ENCODE measurements around the gene BCORL1.

Gene BCORL1

DNA sequence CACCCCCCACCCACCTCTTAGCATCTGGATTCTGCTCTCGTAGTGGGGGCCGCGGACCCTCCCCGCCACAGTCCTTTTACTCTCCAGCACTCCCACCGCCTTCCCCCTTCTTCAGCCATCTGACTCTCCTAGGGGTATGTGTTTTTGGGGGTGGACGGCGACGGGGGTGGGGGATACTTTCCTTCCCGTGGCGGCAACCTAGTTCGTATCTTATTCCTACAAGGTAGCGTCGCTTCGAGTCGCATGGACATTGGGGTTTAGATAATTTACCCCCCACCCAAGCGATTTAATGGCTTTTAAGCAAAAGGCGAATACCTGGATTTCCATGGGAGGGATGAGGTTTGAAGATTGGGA, 1.3 kb upstream of the BCORL1 start:
- no peaks in the 10 kb centered on the region; the same call in 1 of the 2 replicates for H4K20me1 ChIP-seq (ENCODE audit: insufficient read depth, low read length)
- H3K79me2 ChIP-seq (ENCODE audit: insufficient read depth, low read length) = peaks cover 10% of the 10 kb centered on the region
- no peaks in the 10 kb centered on the region for H3K9me3 ChIP-seq (ENCODE audit: insufficient read depth, low read length, severe bottlenecking)
- 0 out of 2 replicates have a peak overlapping the region, but pooled peaks have one; percentile 26 for H3K9ac ChIP-seq (ENCODE audit: low read depth, low read length)
- peaks cover 26% of the 10 kb centered on the region for H3K4me1 ChIP-seq (ENCODE audit: insufficient read depth, low read length)
- no peak overlapping the region; the same call in 1 of the 2 replicates for H3K4me2 ChIP-seq (ENCODE audit: insufficient read depth, low read length)
- no peak overlapping the region for H3K27ac ChIP-seq (ENCODE audit: low read length)
- H2AFZ ChIP-seq (ENCODE audit: low read depth, low read length) = peak overlapping the region; percentile 9; the same call in 1 of the 2 replicates
- peak; percentile 90 for TF ChIP-seq EZH2 (IDR thresholded peaks at IDR 0.05; ENCODE audit: borderline replicate concordance, low read depth, low read length, severe bottlenecking)
- TF ChIP-seq, protein P1, sequence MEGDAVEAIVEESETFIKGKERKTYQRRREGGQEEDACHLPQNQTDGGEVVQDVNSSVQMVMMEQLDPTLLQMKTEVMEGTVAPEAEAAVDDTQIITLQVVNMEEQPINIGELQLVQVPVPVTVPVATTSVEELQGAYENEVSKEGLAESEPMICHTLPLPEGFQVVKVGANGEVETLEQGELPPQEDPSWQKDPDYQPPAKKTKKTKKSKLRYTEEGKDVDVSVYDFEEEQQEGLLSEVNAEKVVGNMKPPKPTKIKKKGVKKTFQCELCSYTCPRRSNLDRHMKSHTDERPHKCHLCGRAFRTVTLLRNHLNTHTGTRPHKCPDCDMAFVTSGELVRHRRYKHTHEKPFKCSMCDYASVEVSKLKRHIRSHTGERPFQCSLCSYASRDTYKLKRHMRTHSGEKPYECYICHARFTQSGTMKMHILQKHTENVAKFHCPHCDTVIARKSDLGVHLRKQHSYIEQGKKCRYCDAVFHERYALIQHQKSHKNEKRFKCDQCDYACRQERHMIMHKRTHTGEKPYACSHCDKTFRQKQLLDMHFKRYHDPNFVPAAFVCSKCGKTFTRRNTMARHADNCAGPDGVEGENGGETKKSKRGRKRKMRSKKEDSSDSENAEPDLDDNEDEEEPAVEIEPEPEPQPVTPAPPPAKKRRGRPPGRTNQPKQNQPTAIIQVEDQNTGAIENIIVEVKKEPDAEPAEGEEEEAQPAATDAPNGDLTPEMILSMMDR (IDR thresholded peaks at IDR 0.05; ENCODE audit: borderline replicate concordance, extremely low read depth, low read length, poor library complexity, severe bottlenecking) = no peak
- peaks cover 14% of the 10 kb centered on the region for H3K27me3 ChIP-seq (ENCODE audit: insufficient read depth, low read length, poor library complexity)
- DNase-seq = no peak
- ATAC-seq (ENCODE audit: insufficient read depth, low read depth) = no peak
- peak overlapping the region in 1 of 2 experiments; percentile 60; a peak in 1 of 4 replicates for H3K4me3 ChIP-seq (ENCODE audit: low read depth in 1 of 2, low read length in 2 of 2)
- H3K36me3 ChIP-seq (ENCODE audit: insufficient read depth, low read length) = no peaks in the 10 kb centered on the region

DNA sequence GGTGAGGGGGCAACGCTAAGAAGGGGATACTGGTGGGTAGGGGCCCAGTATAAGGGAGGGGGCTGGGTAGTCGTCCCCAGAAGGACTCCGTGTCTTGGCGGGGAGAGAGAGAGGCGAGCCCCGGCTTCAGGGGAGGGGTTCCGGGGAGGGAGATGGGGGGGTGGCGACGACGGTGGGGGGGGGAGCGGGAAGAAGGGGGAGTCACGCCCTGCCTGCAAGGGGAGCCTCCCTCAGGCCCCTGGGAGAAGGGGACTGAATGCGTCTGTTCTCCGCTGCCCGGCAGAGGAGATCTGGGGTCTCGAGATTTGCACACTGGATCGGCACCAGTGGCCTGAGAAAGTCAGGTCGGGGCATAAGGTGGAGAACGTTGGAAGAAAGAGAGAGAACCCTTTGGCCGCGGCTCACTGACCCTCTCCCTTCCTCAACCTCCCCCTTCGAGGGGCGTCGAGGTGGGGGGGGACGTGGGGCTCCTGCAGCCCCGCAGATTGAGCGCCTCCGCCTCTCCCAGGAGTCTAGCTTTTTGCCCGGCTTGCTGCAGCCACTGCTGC, 609 bp upstream of the BCORL1 start:
- Histone ChIP-seq H3K4me1 (ENCODE audit: insufficient read depth, low read length) (peaks cover 26% of the 10 kb centered on the region), H3K79me2 (ENCODE audit: insufficient read depth, low read length) (peaks cover 11% of the 10 kb centered on the region), H3K9me3 (ENCODE audit: insufficient read depth, low read length, severe bottlenecking) (no peaks in the 10 kb centered on the region), H3K27ac (ENCODE audit: low read length) (no peak overlapping the region; the same call in 1 of the 2 replicates), H2AFZ (ENCODE audit: low read depth, low read length) (peak overlapping the region; percentile 56), H4K20me1 (ENCODE audit: insufficient read depth, low read length) (no peaks in the 10 kb centered on the region; the same call in 1 of the 2 replicates), H3K36me3 (ENCODE audit: insufficient read depth, low read length) (no peaks in the 10 kb centered on the region), H3K4me3 (ENCODE audit: low read depth in 1 of 2, low read length in 2 of 2) (peak overlapping the region; percentile 7 to 60; a peak in 2 of 4 replicates), H3K4me2 (ENCODE audit: insufficient read depth, low read length) (no peak overlapping the region; the same call in 1 of the 2 replicates), H3K9ac (ENCODE audit: low read depth, low read length) (0 out of 2 replicates have a peak overlapping the region, but pooled peaks have one; percentile 53), H3K27me3 (ENCODE audit: insufficient read depth, low read length, poor library complexity) (peaks cover 14% of the 10 kb centered on the region)
- TF ChIP-seq EZH2 (IDR thresholded peaks at IDR 0.05; ENCODE audit: borderline replicate concordance, low read depth, low read length, severe bottlenecking) = no peak
- TF ChIP-seq, protein P1 (IDR thresholded peaks at IDR 0.05; ENCODE audit: borderline replicate concordance, extremely low read depth, low read length, poor library complexity, severe bottlenecking) = no peak
- DNase-seq = no peak
- no peak for ATAC-seq (ENCODE audit: insufficient read depth, low read depth)

DNA sequence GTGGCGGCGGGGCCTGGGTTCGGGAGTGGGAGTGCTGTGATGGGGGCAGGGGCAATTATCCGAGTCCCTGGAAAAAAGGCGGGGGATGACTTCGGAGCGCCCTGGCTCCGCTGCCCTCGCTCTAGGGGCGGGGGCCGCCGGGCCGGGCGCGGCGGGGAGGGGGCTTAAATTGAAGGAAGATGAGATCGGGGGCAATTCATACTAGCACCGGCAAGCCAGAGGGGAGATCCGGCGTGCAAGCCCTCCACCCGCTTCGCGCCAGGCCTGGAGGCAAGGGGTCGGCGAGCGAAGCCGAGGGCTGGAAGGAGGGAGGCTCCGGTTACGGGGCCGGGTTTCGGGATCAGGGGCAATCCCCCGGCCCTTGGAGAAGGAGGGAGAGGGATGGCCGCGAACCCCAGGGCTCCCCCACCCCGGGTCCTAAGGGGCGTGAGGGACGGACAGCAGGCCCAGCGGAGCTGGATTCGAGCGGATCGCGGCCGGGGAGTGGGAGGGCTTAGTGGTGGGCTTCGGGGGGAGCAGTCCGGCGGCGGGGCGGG, 1.2 kb downstream of the BCORL1 start:
- TF ChIP-seq, protein P1 (IDR thresholded peaks at IDR 0.05; ENCODE audit: borderline replicate concordance, extremely low read depth, low read length, poor library complexity, severe bottlenecking) = no peak
- no peak overlapping the region for H3K27ac ChIP-seq (ENCODE audit: low read length)
- H3K9ac ChIP-seq (ENCODE audit: low read depth, low read length) = no peak overlapping the region; the same call in 1 of the 2 replicates
- peaks cover 26% of the 10 kb centered on the region for H3K4me1 ChIP-seq (ENCODE audit: insufficient read depth, low read length)
- peak overlapping the region; percentile 58; the same call in 1 of the 2 replicates for H2AFZ ChIP-seq (ENCODE audit: low read depth, low read length)
- peaks cover 14% of the 10 kb centered on the region for H3K27me3 ChIP-seq (ENCODE audit: insufficient read depth, low read length, poor library complexity)
- ATAC-seq (ENCODE audit: insufficient read depth, low read depth) (no peak), DNase-seq (peak; percentile 23)
- no peaks in the 10 kb centered on the region; the same call in 1 of the 2 replicates for H4K20me1 ChIP-seq (ENCODE audit: insufficient read depth, low read length)
- no peaks in the 10 kb centered on the region for H3K9me3 ChIP-seq (ENCODE audit: insufficient read depth, low read length, severe bottlenecking)
- peaks cover 11% of the 10 kb centered on the region for H3K79me2 ChIP-seq (ENCODE audit: insufficient read depth, low read length)
- H3K36me3 ChIP-seq (ENCODE audit: insufficient read depth, low read length) = no peaks in the 10 kb centered on the region
- H3K4me2 ChIP-seq (ENCODE audit: insufficient read depth, low read length) = no peak overlapping the region
- no peak overlapping the region for H3K4me3 ChIP-seq (ENCODE audit: low read depth in 1 of 2, low read length in 2 of 2)
